Measurements from ENCODE around the gene PANK2. TPM values are rescaled to one million over a fixed set of nuclear protein-coding genes. Genes with fewer than 3 reads are reported as not detected.

Gene PANK2
- total RNA-seq, 2 donors from 2014 or later: 17.9 to 21.8 TPM

DNA sequence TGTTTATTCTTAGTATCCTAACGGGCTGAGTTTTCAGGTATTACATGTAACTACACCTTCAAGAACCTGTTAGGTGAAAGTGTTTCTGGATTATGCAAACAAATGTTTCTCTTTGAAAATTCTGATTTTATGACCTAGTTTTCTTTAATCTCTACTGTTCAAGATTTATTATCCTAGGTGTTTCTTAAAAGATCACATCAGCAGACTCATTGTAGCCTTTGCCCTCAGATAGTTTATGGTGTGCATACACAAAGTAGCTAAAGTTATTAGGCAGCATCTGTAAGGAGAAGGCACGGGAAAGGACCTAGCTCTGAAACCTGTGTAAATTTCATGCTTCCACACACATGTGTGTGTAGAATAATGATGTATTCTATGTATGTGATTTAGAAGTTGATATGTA, 21.7 kb downstream of the PANK2 start:
- Histone ChIP-seq H3K36me3 (replicated peaks in 1 of 2; ENCODE audit: insufficient read depth in 1 of 2, low read depth in 2 of 2) (peaks cover 3 to 10% of the 10 kb centered on the region in 2 donors), H3K27me3 (no peaks in the 10 kb centered on the region), H3K4me1 (no peaks in the 10 kb centered on the region), H3K27ac (no peak overlapping the region), H3K4me3 (no peak overlapping the region), H3K9me3 (no peaks in the 10 kb centered on the region)
- no peak for DNase-seq
- WGBS, 2 donors: 74 to 83% methylated on average over 2 of the region's 2 CpGs
- no peak for ATAC-seq
- intact Hi-C loops (cut with DNase I): no loop called here
- TF ChIP-seq, protein P1, sequence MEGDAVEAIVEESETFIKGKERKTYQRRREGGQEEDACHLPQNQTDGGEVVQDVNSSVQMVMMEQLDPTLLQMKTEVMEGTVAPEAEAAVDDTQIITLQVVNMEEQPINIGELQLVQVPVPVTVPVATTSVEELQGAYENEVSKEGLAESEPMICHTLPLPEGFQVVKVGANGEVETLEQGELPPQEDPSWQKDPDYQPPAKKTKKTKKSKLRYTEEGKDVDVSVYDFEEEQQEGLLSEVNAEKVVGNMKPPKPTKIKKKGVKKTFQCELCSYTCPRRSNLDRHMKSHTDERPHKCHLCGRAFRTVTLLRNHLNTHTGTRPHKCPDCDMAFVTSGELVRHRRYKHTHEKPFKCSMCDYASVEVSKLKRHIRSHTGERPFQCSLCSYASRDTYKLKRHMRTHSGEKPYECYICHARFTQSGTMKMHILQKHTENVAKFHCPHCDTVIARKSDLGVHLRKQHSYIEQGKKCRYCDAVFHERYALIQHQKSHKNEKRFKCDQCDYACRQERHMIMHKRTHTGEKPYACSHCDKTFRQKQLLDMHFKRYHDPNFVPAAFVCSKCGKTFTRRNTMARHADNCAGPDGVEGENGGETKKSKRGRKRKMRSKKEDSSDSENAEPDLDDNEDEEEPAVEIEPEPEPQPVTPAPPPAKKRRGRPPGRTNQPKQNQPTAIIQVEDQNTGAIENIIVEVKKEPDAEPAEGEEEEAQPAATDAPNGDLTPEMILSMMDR (IDR thresholded peaks at IDR 0.05): no peak
- TF ChIP-seq POLR2A (IDR thresholded peaks at IDR 0.05): no peak

DNA sequence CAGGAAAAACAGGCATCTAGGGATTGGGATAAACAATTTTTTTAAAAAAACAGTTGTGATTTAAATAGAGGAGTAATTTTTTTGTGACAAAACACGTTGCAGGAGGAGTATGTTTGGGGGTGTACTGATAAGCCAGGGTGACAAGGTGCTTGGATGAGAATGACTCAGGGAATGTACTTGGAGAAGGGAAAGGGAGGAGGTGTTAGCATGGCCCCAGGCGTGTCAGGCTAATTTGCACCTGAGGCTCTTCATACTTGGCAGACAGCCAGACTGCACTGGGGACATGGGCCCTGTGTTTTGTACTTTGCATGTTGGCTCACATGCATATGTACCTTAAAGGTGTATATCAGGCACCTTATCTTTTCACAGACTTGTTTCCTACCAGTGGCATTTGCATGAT, 22.8 kb downstream of the PANK2 start:
- Histone ChIP-seq H3K9me3 (no peaks in the 10 kb centered on the region), H3K4me1 (no peaks in the 10 kb centered on the region), H3K27me3 (no peaks in the 10 kb centered on the region), H3K4me3 (no peak overlapping the region), H3K27ac (no peak overlapping the region), H3K36me3 (replicated peaks in 1 of 2; ENCODE audit: insufficient read depth in 1 of 2, low read depth in 2 of 2) (peaks cover 3 to 10% of the 10 kb centered on the region in 2 donors)
- no peak for ATAC-seq
- intact Hi-C loops (cut with DNase I): no loop called here
- 80 to 94% methylated on average over 2 of the region's 2 CpGs for WGBS, 2 donors
- no peak for DNase-seq
- TF ChIP-seq POLR2A (IDR thresholded peaks at IDR 0.05): no peak
- TF ChIP-seq, protein P1 (IDR thresholded peaks at IDR 0.05): no peak

DNA sequence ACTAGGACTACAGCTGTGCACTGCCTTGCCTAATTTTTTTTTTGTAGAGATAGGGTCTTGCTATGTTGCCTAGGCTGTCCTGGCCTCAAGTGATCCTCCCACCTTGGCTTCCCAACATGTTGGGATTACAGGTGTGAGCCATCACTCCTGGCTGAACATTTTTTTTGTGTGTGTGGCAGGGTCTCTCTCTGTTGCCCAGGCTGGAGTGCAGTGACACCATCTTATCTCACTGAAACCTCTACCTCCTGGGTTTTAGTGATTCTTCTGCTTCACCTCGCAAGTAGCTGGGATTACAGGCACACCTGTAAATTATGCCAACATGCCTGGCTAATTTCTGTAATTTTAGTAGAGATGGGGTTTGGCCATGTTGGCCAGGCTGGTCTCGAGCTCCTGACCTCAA, 25.3 kb downstream of the PANK2 start:
- no peak for ATAC-seq
- TF ChIP-seq POLR2A (IDR thresholded peaks at IDR 0.05): no peak
- TF ChIP-seq, protein P1 (IDR thresholded peaks at IDR 0.05): no peak
- Histone ChIP-seq H3K4me1 (no peaks in the 10 kb centered on the region), H3K4me3 (no peak overlapping the region), H3K27ac (no peak overlapping the region), H3K9me3 (no peaks in the 10 kb centered on the region), H3K27me3 (no peaks in the 10 kb centered on the region), H3K36me3 (replicated peaks in 1 of 2; ENCODE audit: insufficient read depth in 1 of 2, low read depth in 2 of 2) (peaks cover 3 to 10% of the 10 kb centered on the region in 2 donors)
- DNase-seq: no peak
- 94 to 96% methylated on average over 2 of the region's 2 CpGs for WGBS, 2 donors
- intact Hi-C loops (cut with DNase I): no loop called here

DNA sequence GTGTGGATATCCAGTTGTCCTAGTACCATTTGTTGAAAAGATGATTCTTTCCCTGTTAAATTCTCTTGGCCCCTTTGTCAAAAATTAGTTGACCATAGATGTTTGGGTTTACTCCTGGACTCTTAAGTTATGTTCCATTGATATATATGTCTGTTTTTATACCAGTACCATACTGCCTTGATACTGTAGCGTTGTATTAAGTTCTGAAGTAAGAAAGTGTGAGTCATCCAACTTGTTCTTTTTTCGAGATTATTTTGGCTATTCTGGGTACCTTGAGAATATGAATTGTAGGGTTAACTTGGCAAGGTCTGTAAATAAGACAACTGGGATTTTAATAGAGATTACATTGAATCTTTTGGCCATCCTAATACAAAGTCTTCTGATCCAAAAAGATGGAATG, 26.5 kb downstream of the PANK2 start:
- Histone ChIP-seq H3K36me3 (replicated peaks in 1 of 2; ENCODE audit: insufficient read depth in 1 of 2, low read depth in 2 of 2) (peaks cover 3 to 10% of the 10 kb centered on the region in 2 donors), H3K27me3 (no peaks in the 10 kb centered on the region), H3K4me3 (no peak overlapping the region), H3K4me1 (no peaks in the 10 kb centered on the region), H3K9me3 (no peaks in the 10 kb centered on the region), H3K27ac (no peak overlapping the region)
- WGBS, 2 donors: 68 to 72% methylated on average over 2 of the region's 2 CpGs
- DNase-seq (no peak), ATAC-seq (no peak)
- no peak for TF ChIP-seq POLR2A (IDR thresholded peaks at IDR 0.05)
- TF ChIP-seq, protein P1 (IDR thresholded peaks at IDR 0.05): no peak
- intact Hi-C loops (cut with DNase I): no loop called here

DNA sequence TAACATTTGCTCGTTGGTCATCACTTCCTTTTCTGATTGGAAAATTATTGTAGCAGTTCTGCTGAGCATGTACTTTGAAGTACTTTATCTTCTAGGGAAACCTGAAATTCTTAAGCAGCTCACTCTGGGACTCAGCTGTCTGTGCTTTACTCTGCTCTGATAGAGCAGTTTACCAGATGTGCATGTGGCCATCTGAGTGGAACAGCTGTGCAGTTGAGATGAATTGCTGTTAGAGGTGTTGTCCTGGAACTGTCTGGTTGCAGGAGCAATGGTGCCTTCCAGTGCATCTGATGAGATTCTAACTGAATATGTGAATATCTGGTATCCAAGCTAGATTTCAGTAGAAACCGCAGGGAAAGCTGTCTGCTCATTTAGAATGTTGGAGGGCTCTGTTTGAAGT, 27.2 kb downstream of the PANK2 start:
- ATAC-seq (no peak), DNase-seq (no peak)
- Histone ChIP-seq H3K27ac (no peak overlapping the region), H3K4me1 (no peaks in the 10 kb centered on the region), H3K4me3 (no peak overlapping the region), H3K36me3 (replicated peaks in 1 of 2; ENCODE audit: insufficient read depth in 1 of 2, low read depth in 2 of 2) (peaks cover 3 to 8% of the 10 kb centered on the region in 2 donors), H3K9me3 (no peaks in the 10 kb centered on the region), H3K27me3 (no peaks in the 10 kb centered on the region)
- intact Hi-C loops (cut with DNase I): no loop called here
- 63 to 91% methylated on average over 2 of the region's 2 CpGs for WGBS, 2 donors
- TF ChIP-seq POLR2A (IDR thresholded peaks at IDR 0.05): no peak
- TF ChIP-seq, protein P1 (IDR thresholded peaks at IDR 0.05): no peak

Data from body of pancreas (tissue), 4 donors.